Measurements from ENCODE around the gene TBC1D2B.

DNA sequence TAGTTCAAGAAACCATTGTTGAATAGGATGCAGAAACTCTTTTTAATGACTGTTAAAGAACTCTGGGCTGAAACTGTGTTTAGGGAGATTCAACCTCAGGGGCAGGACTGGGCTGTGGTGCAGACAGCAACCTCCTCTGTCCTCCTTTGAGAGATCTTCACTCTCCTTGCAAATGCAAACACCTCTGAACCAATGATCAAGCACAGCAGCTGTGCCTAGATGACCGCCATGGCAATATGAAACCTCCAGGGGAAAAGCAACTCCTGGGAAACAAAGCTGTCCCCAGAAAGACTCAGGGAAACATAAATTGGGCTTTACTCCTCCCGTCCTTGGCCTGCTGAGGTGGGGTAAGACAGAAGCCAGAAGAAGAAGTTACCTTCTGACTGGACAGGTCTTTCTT, 52.6 kb downstream of the TBC1D2B start:
- TF ChIP-seq POLR2A (IDR thresholded peaks at IDR 0.05) (no peak), CTCF (IDR thresholded peaks at IDR 0.05) (no peak)

Measured in body of pancreas (tissue), 4 donors.